Cardiac ventricle fibroblast (primary cell): Measurements from ENCODE around the gene UGT1A1. TPM values are rescaled to one million over a fixed set of nuclear protein-coding genes. Genes with fewer than 3 reads are reported as not detected.

ENCODE experiments used
- total RNA-seq: library from RNA; depleted of rRNA; stranded (reverse); fragments of >200 nt; gene quantifications from 2 replicates; pipeline ENCODE4 v1.2.3, GENCODE V29; 2015

UGT1A1 gene
- total RNA-seq: not detected in 2 replicates

DNA sequence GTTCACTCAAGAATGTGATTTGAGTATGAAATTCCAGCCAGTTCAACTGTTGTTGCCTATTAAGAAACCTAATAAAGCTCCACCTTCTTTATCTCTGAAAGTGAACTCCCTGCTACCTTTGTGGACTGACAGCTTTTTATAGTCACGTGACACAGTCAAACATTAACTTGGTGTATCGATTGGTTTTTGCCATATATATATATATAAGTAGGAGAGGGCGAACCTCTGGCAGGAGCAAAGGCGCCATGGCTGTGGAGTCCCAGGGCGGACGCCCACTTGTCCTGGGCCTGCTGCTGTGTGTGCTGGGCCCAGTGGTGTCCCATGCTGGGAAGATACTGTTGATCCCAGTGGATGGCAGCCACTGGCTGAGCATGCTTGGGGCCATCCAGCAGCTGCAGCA, at the start of gene UGT1A1:
TSS of gene UGT1A1 (plus strand) at position 228 of the 400 bp plus-strand sequence. CDS start at position 246, 18 bp downstream.

GRCh38 chr2:233712611-233713261, 47.3 kb upstream of the UGT1A1 start, which contains the start of gene UGT1A5:
UGT1A5 (plus strand) TSS chr2:233712907; CDS start chr2:233712992, 85 bp downstream.

GRCh38 chr2:233718552-233718951, 41.5 kb upstream of the UGT1A1 start, which contains the start of gene UGT1A4:
UGT1A4 (plus strand) TSS chr2:233718736; CDS start chr2:233718821, 85 bp downstream.

DNA sequence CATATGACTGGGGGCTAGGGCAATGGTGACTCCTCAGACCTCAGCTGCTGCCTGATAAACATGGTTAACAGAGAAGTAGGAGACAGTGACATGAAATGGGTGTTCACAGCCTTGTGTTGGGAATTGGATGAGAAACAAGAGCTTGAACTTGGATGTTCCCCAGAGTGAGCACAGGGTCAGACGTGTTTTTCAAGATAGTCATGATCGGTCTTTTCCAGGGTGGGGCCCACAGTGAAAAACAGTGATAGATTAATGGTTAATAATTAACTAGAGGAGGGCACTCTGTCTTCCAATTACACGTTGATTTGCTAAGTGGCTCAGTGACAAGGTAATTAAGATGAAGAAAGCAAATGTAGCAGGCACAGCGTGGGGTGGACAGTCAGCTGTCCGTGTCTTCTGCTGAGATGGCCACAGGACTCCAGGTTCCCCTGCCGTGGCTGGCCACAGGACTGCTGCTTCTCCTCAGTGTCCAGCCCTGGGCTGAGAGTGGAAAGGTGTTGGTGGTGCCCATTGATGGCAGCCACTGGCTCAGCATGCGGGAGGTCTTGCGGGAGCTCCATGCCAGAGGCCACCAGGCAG, 31.3 kb upstream of the UGT1A1 start, which contains the start of gene UGT1A3:
TSS of gene UGT1A3 (plus strand) at position 320 of the 579 bp plus-strand sequence. CDS start at position 405, 85 bp downstream.

GRCh38 chr2:233778030-233778429, 18.0 kb downstream of the UGT1A1 start, which contains the start of gene MROH2A:
MROH2A (plus strand) TSS chr2:233778330; CDS start chr2:233779359, 1,029 bp downstream.

Other genes starting within 250 kb of the UGT1A1 start
- gene USP40, start 193.5 kb upstream of the UGT1A1 start, total RNA-seq: 29.2 and 33.7 TPM in 2 replicates
- not detected in 2 replicates for gene UGT1A8, start 142.6 kb upstream of the UGT1A1 start, total RNA-seq
- gene UGT1A10, start 123.8 kb upstream of the UGT1A1 start, total RNA-seq: not detected in 2 replicates
- gene UGT1A9, start 88.4 kb upstream of the UGT1A1 start, total RNA-seq: not detected in 2 replicates
- not detected in 2 replicates for gene UGT1A7, start 78.4 kb upstream of the UGT1A1 start, total RNA-seq
- gene UGT1A6, start 67.4 kb upstream of the UGT1A1 start, total RNA-seq: not detected in 2 replicates
- not detected in 2 replicates for gene UGT1A5, start 47.4 kb upstream of the UGT1A1 start, total RNA-seq
- 0.34 TPM in 1 of 2 replicates, not detected in the other for gene UGT1A4, start 41.5 kb upstream of the UGT1A1 start, total RNA-seq
- not detected in 2 replicates for gene UGT1A3, start 31.2 kb upstream of the UGT1A1 start, total RNA-seq
- not detected in 2 replicates for gene MROH2A, start 18.1 kb downstream of the UGT1A1 start, total RNA-seq
- 2.6 and 3.9 TPM in 2 replicates for gene HJURP, start 94.3 kb downstream of the UGT1A1 start, total RNA-seq
- not detected in 2 replicates for gene TRPM8, start 157.1 kb downstream of the UGT1A1 start, total RNA-seq